Measurements from ENCODE around the gene MB21D2.
A peak's percentile ranks its signal among the peaks of the same experiment; 100 is the strongest.

The MB21D2 gene

GRCh38 chr3:192920411-192920810 lies 2.8 kb upstream of the MB21D2 start:
- DNase-seq: no peak

DNA sequence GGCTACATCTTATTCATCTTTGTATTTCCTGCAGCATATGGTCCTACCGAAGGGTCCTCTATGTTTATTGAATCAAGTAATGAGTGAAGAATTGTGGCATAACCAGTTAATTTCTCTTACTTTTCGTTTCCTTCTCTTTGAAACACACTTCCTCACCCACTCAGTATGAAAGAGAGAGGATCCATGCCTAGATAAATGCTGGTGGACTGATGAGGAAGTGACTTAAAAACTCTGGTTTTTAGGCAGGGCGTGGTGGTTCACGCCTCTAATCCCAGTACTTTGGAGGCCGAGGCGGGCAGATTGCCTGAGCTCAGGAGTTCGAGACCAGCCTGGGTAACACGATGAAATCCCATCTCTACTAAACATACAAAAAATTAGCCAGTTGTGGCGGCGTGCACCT lies 2.2 kb upstream of the MB21D2 start:
- DNase-seq: no peak

DNA sequence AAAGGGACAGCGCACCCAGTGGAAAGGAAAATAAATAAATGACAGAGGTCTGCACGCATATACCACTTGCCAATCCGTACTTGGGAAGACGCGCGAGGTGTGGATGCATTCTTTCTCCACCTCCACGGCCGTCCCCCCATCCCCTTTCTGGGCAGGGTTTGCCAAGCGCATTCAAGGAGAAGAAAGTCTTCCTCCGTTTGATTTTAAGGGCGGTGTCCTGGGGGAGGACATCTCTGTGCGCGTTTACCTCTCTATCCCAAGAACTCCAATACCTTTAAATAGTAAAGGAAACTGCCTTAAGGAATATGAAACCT lies 576 bp upstream of the MB21D2 start:
- no peak for DNase-seq

GRCh38 chr3:192917028-192917403 lies 640 bp downstream of the MB21D2 start:
- DNase-seq: no peak

DNA sequence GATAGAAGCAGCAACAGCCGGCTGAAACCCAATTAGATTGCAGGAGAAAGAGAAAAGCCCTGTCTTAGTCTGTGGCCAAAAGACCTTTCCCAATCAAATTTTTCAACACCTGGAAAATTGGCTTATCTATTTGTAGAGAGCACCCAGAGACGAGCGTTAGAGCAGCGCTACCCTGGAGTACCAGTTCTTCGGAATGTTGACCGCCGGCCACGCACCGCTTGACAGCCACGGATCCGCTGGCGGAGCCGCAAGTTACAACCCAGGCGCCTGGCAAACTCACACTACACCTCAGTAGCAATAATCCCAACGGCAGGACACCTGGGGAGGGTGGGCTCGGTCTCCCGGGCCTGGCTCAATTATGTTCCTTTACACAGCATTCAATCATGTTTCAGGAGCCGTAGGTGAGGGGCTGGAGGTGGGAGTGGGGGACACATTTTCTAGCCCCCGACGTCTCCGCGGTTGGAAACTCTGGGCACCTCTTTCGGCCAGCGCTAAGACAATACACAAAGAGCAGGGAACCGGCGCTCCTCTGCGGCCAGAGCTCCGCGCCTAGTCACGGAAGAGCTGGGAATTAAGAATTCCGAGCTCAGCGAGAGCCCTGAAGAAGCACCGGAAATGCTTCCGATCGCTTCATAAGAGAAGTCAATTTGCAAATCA lies 1.2 kb downstream of the MB21D2 start:
- peak; percentile 77 for DNase-seq

DNA sequence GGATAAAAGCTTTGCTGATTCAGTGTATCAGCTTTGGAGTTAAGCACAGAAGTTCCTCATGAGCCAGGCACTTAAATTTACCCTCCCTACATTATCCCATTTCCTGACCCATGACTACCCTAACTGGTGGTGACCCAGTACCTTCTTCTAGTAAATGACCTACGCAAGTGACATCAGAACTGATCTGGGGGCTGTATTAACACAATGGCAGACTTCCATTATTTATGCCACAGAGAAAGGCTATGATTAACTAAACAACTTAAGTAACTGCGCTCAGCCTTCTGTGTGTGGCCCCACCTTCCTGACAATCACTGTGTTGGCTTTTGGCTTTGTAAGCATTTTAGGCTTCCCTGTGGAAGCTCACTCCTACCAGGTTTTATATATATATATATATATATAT lies 1.9 kb downstream of the MB21D2 start:
- no peak for DNase-seq

GRCh38 chr3:192915304-192915703 lies 2.4 kb downstream of the MB21D2 start:
- no peak for DNase-seq

GRCh38 chr3:192914848-192915247 lies 2.8 kb downstream of the MB21D2 start:
- DNase-seq: no peak

- no peak for DNase-seq
Observed at GRCh38 chr3:192913540-192913939, 4.1 kb downstream of the MB21D2 start.

- no peak for DNase-seq
Observed at GRCh38 chr3:192911293-192911692, 6.4 kb downstream of the MB21D2 start.

GRCh38 chr3:192907784-192908183 lies 9.9 kb downstream of the MB21D2 start:
- DNase-seq: no peak

DNA sequence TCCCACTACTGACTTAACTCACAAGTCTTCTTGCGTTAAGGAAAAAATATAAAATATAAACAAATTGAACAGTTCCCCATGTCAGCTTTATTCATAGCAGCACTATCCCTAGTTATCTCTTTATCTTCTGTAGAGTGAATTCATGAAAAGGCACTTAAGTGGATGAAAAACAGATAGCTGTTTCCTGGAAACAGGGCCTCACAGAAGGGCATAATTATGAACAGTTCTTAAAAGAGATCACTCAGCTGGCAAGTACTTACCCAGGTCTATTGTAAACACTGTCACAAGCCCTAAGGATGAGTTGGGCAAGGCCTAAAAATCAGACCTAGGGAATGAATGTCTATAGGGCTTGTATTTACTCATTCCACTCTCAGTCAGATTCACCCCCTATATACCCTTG lies 10.7 kb downstream of the MB21D2 start:
- no peak for DNase-seq

DNA sequence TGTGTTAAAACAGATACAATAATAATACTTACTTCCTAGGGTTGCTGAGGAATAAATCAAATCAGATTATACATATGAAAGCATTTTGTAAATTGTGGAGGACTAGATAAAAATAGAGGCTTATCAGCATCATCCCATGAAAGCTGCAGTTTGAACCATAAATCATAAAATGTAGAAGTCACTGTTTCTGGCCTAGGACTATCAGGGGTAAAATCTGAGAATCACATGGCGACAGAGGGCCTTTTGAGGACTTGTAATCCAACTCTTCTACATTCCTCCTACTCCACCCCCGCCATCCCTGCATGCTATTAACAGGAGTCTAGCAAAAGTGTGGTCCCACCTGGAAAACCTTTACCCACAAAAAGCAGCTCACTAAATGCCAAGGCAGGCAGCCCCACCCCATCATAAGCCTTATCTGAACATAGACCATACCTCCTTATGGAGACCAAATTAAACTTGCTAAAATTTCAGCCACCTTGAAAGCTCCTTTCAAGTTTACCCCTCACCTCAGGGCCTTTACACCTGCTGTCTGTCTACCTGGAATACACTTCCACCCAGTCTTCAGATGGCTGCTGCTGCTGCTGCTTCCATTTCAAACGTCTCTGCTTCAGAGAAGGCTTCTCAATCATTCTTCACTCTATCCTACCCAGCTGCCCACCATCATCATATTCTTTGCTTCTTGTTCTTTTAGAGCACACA lies 11.5 kb downstream of the MB21D2 start:
- DNase-seq: no peak

DNA sequence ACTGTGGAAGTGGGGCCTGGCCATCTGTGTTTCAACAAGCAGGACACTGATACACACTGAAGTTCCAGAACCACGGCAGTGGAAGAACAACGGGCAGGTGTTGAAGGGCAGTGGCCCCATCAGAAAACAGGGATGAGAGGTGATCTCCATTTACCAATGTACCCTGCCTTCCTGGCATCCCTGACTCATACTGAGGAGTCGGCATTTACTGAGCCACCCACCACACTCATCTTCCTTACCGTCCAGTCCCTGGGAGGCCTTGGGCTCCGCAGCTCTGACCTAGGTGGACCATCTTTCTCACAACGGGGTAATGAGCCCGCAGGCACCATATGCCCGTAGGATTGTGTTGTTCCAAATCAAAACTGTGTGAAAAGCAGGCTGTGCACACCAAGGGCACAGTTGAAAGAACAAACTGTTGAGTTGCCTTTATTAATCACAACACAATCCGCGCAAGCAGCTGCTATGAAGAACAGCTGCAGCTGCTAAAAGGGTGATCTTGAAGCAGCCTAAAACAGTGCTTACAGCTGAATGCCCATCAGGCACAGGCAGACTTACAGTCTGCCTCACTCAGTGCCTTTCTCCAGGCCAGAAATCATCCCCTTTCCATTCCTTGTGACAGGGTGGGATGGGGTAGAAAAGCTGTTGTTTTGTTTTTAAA lies 12.9 kb downstream of the MB21D2 start:
- DNase-seq: no peak

DNA sequence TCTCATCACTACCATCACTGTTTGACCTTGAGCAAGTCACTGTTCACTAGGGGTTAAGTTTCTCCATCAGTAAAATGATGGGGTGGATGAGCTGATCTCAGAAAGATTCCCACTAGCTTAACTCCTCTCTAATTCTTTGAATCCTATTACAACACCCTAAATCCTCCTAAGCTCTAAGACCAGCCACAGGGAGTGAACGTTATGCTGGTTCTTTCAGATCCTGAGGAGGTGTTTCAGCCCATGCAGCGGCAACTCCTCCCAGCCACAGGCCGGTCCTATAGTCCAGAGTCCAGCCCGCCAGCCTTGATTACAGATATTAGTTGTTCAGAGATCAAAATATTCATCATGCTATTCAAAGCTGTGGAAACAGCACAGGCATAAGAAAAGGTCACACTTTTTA lies 15.1 kb downstream of the MB21D2 start:
- no peak for DNase-seq

GRCh38 chr3:192901435-192901834 lies 16.2 kb downstream of the MB21D2 start:
- peak; percentile 53 for DNase-seq

DNA sequence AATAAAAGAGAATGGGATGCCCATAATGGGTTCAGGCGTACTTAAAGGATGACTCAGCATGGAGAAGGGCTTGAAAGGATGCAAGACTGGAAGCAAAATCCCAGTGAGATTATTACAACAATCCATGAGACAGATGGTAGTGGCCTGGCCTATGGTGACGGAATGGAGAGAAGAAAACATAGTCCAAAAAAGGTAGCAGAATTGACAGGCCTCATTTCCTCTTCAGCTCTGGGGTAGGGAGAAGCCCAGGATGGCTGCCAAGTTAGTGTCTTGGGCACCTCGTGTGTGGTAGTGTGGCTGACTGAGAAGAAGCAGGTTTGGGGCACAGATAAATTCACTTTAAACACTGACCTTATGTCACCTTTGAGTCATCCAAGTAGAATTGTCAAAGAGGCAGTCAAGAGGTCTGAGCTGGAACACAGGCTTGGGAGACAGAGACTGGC lies 18.1 kb downstream of the MB21D2 start:
- no peak for DNase-seq

DNA sequence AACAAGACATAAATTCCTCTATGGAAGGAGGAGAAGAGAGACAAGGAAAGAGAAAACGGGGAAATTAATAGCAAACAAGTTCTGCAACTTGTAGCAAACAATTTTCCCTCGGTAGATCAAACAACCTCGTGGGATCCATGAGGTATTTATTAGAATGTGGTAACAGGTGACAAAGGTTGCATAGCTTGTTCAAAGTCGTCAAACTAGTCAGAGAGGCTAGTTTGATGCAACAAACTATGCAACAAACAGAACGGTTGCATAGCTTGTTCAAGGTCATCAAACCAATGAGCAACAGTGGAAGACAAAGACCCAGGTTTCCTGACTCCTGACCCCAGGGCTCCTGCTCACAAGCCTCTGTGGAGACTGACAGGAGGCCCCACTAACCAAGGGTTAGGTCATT lies 20.7 kb downstream of the MB21D2 start:
- no peak for DNase-seq

GRCh38 chr3:192896208-192896607 lies 21.4 kb downstream of the MB21D2 start:
- DNase-seq: no peak

- DNase-seq: no peak
Observed at GRCh38 chr3:192894676-192895075, 23.0 kb downstream of the MB21D2 start.

GRCh38 chr3:192892981-192893700 lies 24.5 kb downstream of the MB21D2 start:
- no peak for DNase-seq

GRCh38 chr3:192890347-192891335 lies 27.0 kb downstream of the MB21D2 start:
- DNase-seq: no peak

- DNase-seq: no peak
Observed at GRCh38 chr3:192889679-192890078, 28.0 kb downstream of the MB21D2 start.

Measured in amniotic stem cell (primary cell).